ENCODE measurements around the gene ARIH1.
"Not testable (repeated sequence)": the region's sequence is repeated elsewhere in the genome, so short reads cannot be mapped to it uniquely, and the experiment has no call there.

Gene ARIH1

GRCh38 chr15:72629068-72629570, 155.0 kb downstream of the ARIH1 start:
- H3K9me3 Mint-ChIP-seq, H3K36me3 Mint-ChIP-seq, H3K4me1 Mint-ChIP-seq, H3K27ac Mint-ChIP-seq, H3K4me3 Mint-ChIP-seq, H3K27me3 Mint-ChIP-seq: not testable (repeated sequence)

- not testable (repeated sequence) for H3K4me3 Mint-ChIP-seq, H3K4me1 Mint-ChIP-seq, H3K9me3 Mint-ChIP-seq, H3K36me3 Mint-ChIP-seq, H3K27ac Mint-ChIP-seq, H3K27me3 Mint-ChIP-seq
These were observed 162.6 kb downstream of the ARIH1 start for GRCh38 chr15:72636519-72637282.

DNA sequence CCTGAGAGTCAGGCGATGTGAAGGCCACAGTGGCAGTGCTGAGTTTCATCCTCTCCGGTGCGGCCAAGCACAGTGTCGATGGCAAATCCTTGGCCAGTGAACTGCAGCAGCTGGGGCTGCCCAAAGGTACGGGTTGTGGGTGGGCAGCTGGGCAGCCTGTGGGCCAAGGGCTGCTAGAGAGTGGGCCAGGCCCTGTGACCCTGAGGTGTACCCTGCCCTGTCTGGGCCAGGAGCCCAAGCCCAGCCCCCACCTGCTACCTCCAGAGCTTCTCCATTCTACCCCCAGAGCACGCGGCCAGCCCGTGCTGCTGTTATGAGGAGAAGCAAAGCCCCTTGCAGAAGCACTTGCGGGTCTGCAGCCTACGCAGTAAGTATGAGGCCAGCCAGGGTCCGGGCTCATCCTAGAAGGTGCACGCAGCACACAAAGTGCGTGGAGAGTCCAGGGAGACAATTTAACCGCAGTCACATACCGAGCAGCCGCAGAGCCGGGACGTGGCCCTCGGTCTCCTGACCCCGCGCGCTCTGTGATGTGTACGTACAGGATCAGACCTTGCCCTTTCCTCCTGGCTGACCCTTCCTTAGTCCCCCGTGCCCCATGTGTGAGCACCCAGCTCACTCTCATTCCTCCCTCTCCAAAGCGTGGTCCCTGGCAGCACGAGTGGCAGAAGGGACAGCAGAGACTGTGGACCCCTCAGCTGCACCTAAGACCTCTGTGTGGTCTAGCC, 165.8 kb downstream of the ARIH1 start:
- H3K27me3 Mint-ChIP-seq, H3K9me3 Mint-ChIP-seq, H3K4me3 Mint-ChIP-seq, H3K36me3 Mint-ChIP-seq, H3K27ac Mint-ChIP-seq, H3K4me1 Mint-ChIP-seq: not testable (repeated sequence)

DNA sequence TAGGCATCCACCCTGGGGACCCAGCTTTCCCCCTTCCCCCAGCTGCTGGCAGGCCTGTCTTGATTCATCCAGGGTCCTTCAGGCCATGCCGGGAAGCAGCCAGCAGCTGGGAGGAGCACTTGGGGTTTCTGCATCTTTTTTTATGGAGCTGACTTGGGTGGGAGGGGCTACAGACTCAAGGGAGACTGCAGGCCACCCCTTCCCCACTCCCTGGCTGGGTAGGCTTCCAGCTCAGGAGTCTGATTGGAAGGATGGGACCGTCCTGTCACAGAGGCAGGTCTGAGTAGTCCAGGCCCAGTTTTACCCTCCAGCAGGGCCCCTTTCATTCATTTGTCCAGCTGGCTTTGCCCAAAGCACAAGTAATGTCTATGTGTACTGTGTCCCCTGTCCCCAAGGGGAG, 168.1 kb downstream of the ARIH1 start:
- H3K4me1 Mint-ChIP-seq, H3K9me3 Mint-ChIP-seq, H3K27ac Mint-ChIP-seq, H3K4me3 Mint-ChIP-seq, H3K27me3 Mint-ChIP-seq, H3K36me3 Mint-ChIP-seq: not testable (repeated sequence)

DNA sequence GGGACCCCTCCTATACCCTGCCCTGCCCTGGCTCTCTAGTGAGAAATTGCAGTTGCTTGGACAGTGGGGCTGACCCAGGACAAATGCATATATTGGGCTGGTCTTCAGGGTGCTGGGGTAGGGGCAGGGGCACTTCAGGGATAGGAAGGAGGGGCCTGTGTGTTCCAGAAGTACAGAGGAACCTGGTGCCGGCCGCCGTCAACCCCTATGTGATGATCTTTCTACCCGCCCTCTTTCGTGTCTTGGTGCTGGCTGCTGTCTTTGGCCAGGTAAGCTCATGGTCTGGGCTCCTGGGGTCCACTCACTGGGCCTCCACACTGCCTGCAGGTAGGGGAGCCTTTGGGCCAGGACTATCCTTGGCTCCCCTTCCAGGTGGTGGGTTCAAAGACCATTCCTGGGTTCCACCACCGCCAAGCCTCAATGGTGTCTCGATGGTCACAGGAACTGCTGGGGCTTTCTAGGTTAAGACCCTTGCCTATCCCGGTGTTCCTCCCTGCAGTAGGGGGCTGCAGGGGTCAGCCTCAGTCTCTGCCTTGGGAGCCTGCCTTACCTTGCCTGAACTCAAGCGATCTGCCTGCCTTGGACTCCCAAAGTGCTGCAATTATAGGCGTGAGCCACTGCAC, 174.6 kb downstream of the ARIH1 start:
- H3K4me1 Mint-ChIP-seq, H3K27ac Mint-ChIP-seq, H3K9me3 Mint-ChIP-seq, H3K4me3 Mint-ChIP-seq, H3K36me3 Mint-ChIP-seq, H3K27me3 Mint-ChIP-seq: not testable (repeated sequence)
